ENCODE results near the gene TBCK. TPM values are rescaled to one million over a fixed set of nuclear protein-coding genes. Genes with fewer than 3 reads are reported as not detected.

TBCK gene
- total RNA-seq, 2 experiments from 2014 or later: 23.5 to 29.0 TPM

DNA sequence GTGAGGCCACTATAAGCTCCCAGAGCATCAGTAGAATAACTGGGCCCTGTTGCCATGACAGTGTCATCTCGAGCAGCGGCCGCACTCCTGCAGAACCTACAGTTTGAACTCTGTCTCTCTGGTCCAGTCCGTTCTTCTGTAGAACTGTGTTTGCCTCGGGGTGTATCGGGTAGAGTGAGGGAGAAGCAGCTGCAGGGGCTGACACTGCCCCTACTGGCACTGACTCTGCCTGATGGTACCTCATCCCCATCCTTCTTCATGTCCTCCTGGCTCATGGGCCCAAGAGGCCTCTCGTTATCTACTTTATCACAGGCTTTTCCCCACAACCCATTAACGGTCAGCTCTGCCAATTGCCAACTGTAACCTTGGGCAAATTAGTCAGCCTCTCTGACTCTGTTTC lies 324.3 kb downstream of the TBCK start:
- no peaks in the 10 kb centered on the region for H3K4me1 ChIP-seq (ENCODE audit: insufficient read depth, low read length)
- no peak for DNase-seq
- intact Hi-C loops (cut with DNase I, micrococcal nuclease): no loop called here
- H3K36me3 Mint-ChIP-seq (ENCODE audit: low read depth): no peaks in the 10 kb centered on the region
- TF ChIP-seq, protein P1, sequence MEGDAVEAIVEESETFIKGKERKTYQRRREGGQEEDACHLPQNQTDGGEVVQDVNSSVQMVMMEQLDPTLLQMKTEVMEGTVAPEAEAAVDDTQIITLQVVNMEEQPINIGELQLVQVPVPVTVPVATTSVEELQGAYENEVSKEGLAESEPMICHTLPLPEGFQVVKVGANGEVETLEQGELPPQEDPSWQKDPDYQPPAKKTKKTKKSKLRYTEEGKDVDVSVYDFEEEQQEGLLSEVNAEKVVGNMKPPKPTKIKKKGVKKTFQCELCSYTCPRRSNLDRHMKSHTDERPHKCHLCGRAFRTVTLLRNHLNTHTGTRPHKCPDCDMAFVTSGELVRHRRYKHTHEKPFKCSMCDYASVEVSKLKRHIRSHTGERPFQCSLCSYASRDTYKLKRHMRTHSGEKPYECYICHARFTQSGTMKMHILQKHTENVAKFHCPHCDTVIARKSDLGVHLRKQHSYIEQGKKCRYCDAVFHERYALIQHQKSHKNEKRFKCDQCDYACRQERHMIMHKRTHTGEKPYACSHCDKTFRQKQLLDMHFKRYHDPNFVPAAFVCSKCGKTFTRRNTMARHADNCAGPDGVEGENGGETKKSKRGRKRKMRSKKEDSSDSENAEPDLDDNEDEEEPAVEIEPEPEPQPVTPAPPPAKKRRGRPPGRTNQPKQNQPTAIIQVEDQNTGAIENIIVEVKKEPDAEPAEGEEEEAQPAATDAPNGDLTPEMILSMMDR (IDR thresholded peaks at IDR 0.05): no peak
- CTCF ChIA-PET: no interaction called here
- H3K4me3 Mint-ChIP-seq: no peak overlapping the region
- H3K9me3 ChIP-seq (ENCODE audit: control insufficient read depth in 1 of 2, insufficient read depth in 1 of 2, low read length in 2 of 2): no peaks in the 10 kb centered on the region
- no peaks in the 10 kb centered on the region for H3K4me1 Mint-ChIP-seq (ENCODE audit: low read depth)
- H3K36me3 ChIP-seq (ENCODE audit: insufficient read depth, low read length): no peaks in the 10 kb centered on the region
- ATAC-seq (ENCODE audit: poor library complexity): no peak
- no peak overlapping the region for H3K27ac Mint-ChIP-seq
- no peaks in the 10 kb centered on the region for H3K27me3 Mint-ChIP-seq
- POLR2A ChIA-PET: no interaction called here
- H3K27me3 ChIP-seq (ENCODE audit: control insufficient read depth in 1 of 2, insufficient read depth in 2 of 2, low read length in 2 of 2): no peaks in the 10 kb centered on the region
- peaks cover 6% of the 10 kb centered on the region for H3K9me3 Mint-ChIP-seq
- H3K27ac ChIP-seq (ENCODE audit: low read depth in 1 of 2, low read length in 2 of 2): no peak overlapping the region
- no peak overlapping the region for H3K4me3 ChIP-seq (ENCODE audit: low read length)

Other genes with a start within 250 kb of the TBCK start
- 10 to 100 TPM; 75.4 to 77.8 TPM for gene AIMP1, start 341 bp upstream of the TBCK start, total RNA-seq
- not detected for gene GIMD1, start 52.6 kb upstream of the TBCK start, total RNA-seq

Measured in CD4-positive, alpha-beta T cell (primary cell).